GM15510 (cell line): Measurements from ENCODE around the gene RPS6KA4.

Source experiments
- POLR2A ChIP-seq: IDR thresholded peaks from 3 replicates; pipeline ENCODE4 v1.6.1; 2011; ENCODE audit warnings: borderline replicate concordance; ENCODE audit not compliant: insufficient read length; ENCODE audit errors: extremely low read depth

RPS6KA4 gene

GRCh38 chr11:64358907-64359711 lies at the start of gene RPS6KA4:
Gene RPS6KA4 (plus strand): TSS chr11:64359162. CDS start chr11:64359236, 74 bp downstream.
- peak; percentile 75 for TF ChIP-seq POLR2A

GRCh38 chr11:64312947-64313346 lies 46.0 kb upstream of the RPS6KA4 start:
- no peak for TF ChIP-seq POLR2A

DNA sequence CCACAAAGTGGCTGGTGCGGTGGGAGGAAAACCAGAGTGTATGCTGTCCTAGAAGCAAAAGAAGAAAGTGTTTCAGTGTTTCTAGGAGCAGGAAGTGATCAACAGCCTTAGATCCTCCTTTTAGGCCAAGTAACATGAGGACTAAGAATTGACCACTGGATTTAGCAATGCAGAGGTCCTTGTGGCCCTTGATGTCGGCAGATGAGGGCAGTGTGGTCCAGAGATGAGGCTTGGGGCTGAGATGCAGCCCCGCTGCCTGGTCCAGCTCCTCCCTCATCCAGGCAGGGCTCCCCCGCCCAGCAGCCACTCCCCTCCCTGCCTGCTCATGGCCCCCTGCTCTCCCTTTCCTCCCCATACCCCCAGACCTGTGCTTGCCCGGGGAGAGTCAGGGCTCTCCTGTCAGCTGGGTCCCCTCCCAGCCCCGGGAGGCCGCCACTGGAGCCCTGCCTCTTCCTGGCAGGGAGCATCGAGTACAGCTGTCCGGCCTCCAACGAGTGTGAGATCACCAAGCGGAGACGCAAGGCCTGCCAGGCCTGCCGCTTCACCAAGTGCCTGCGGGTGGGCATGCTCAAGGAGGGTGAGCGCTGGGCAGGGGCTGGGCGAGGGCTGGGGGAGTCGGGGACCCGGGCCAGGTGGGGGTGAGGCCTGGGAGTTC lies 45.3 kb upstream of the RPS6KA4 start:
- no peak for TF ChIP-seq POLR2A

DNA sequence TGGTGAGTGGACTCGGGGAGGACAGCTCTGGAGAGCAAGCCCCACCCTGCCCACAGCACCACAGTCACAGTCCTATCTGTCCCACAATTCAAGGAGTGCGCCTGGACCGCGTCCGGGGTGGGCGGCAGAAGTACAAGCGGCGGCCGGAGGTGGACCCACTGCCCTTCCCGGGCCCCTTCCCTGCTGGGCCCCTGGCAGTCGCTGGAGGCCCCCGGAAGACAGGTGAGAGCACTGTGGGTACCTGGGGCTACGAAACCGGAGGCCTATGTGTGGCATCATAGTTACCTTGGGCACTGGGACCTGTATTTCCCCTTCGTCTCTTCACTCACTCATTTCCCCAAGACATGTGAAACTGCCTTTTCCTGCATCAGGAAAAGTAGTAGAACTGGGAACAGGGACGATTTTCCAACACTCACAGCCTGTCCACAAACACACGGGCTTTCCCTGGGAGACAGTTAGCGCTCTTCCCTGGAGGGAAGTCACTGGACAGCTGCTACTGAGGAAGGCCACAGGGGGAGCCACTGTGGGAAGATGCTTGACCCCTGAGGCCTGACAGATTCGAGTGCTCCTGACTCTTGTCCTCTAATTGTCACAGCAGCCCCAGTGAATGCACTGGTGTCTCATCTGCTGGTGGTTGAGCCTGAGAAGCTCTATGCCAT lies 44.7 kb upstream of the RPS6KA4 start:
- TF ChIP-seq POLR2A, result no peak

DNA sequence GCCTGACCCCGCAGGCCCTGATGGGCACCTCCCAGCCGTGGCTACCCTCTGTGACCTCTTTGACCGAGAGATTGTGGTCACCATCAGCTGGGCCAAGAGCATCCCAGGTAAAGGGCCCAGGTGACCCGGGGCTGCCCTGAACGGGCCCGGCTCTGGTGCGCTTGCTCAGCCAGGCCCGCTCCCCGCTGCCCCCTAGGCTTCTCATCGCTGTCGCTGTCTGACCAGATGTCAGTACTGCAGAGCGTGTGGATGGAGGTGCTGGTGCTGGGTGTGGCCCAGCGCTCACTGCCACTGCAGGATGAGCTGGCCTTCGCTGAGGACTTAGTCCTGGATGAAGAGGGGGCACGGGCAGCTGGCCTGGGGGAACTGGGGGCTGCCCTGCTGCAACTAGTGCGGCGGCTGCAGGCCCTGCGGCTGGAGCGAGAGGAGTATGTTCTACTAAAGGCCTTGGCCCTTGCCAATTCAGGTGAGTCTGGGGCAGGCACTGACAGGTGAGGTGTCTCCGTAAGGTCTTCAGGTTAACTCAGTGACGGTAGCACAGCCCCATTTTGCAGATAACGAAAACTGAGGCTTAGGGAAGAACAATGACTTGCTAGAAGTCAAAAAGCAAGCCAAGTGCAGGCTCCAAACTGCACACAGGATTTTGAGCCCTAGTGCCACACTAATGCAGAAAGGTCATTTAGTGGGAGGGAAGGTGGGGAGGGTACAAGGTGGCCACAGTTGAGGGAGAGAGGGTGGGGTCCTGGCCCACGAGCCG lies 44.0 kb upstream of the RPS6KA4 start:
- TF ChIP-seq POLR2A, result no peak

DNA sequence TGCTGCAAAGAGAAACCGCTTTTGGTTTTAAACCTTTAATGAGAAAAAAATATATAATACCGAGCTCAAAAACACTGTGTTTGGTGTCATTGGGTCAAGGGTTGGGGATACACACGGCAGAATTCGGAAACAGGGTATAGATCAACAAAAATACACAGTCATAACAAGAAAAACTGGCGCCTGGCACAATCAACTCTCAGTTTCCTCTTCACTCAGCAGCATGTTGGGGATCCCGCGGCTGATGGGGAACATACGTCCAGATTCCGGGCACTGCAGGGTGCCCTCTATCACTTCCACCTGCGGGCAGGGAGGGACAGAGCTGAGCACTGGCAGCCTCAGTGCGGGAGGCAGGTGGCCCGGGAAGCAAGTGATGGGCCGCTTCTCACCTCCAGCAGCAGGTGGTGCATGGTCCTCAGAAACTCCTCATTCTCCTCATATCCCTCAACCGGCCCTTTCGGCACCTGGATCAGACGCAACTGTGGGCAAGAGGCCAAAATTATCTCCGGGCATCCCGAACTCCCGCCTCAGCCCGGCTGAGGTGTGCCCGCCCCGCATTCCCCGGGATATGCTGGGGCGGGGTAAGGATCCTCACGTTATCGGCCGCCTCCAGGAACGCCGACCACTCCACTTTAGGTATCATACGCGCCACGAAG lies 42.2 kb upstream of the RPS6KA4 start:
- no peak for TF ChIP-seq POLR2A

DNA sequence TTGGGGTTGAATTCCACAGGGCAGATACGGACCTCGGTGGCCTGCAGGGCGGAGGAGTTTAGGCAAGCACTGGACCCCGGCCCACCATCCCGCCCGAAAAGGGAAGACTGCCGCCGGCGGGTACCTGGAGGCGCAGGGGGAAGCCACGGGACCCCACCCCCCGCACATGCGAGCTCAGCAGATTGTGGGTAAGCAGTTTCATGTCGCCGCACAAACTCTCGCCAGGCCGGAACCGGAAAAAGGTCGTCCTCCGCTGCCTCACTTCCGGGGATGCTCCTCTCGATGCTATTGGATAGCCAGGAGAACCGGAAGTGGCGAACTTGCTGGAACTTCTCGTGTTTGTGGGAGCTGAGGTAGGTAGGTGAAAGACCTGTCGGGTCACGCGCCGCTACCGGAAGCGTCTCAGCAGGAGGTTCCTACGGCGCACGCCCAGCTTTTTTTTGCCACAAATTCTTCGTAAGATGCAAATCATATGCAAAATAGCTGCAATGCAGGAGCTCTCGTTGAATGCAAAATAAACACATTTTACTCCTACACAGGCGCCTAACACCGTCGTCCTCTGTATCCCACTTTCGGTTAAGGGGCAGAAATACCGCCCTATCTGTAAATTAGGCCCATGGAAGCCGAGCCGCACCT lies 41.5 kb upstream of the RPS6KA4 start, which contains the start of gene TRMT112:
TRMT112 (minus strand) TSS at position 235 of the 636 bp plus-strand sequence; CDS start at position 202, 33 bp downstream.
- TF ChIP-seq POLR2A, result peak; percentile 71

- TF ChIP-seq POLR2A, result peak; percentile 79
Observed at GRCh38 chr11:64317961-64318765, 40.8 kb upstream of the RPS6KA4 start, which contains the start of gene PRDX5. Gene PRDX5 (plus strand): TSS chr11:64318121. CDS start chr11:64318216, 95 bp downstream.

DNA sequence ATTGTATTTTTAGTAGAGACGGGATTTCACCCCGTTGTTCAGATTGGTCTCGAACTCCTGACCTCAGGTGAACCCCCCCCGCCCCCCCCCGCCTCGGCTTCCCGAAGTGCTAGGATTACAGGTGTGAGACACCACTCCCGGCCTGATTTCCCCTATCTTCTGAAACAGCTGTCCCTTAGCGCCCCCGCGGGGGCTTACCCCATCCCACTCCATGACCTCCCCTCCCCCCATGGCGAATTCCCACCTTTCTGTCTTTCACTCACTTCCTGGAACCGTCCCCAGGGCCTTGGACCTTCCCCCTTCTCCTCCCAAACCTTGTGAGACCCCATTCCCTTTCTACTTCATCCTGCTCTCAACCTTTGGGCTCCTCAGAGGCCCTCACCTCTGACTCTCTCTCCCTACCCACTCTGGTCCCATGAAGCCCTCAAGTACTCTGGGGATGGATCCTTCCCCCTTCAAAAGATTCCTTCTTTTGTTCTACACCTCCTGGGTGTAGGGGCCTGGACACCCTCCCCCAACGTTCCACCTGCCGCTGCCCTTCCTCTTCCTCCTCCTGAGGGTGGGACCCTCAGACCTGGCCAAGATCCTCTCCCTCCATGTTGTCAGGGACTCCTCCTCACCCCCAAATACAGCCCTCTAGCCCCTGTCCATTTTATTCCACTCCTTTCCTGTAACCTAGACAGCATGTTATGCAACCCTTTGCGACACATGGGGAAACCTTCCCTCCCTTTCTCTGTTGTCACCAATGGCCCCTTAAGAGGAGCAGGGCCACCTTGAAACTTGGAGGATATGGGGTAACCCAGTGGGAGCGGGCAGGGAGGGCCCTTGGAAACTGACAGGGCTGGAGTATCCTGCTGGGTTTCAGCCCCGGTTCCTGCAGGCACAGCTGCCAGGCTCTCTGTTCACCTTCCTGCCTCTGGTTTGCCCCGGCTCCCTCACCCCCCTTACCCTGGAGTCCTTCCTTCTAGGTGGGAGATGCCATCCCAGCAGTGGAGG lies 39.9 kb upstream of the RPS6KA4 start:
- TF ChIP-seq POLR2A, result no peak

- TF ChIP-seq POLR2A, result no peak
Observed at GRCh38 chr11:64320556-64320955, 38.4 kb upstream of the RPS6KA4 start.

- no peak for TF ChIP-seq POLR2A
Observed at GRCh38 chr11:64321026-64321425, 37.9 kb upstream of the RPS6KA4 start.

DNA sequence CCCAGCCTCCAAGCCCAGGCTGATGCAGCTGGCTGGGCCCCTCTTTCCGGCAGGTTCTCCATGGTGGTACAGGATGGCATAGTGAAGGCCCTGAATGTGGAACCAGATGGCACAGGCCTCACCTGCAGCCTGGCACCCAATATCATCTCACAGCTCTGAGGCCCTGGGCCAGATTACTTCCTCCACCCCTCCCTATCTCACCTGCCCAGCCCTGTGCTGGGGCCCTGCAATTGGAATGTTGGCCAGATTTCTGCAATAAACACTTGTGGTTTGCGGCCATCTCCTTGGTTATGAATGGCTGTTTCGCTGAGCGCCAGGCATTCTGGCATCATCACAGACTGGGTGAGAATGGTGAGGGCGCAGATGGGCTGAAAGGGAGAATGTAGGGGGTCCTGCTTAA lies 37.4 kb upstream of the RPS6KA4 start:
- no peak for TF ChIP-seq POLR2A

- TF ChIP-seq POLR2A, result no peak
Observed at GRCh38 chr11:64322925-64323260, 36.1 kb upstream of the RPS6KA4 start.
